ENCODE measurements around the gene LTN1. TPM values are rescaled to one million over a fixed set of nuclear protein-coding genes. Genes with fewer than 3 reads are reported as not detected.

LTN1 gene
- total and polyA plus RNA-seq, 2 of the 13 experiments (the other 11 are each of a cell fraction or from before 2014, with no cell fraction given) = 6.7 to 24.6 TPM

- TF ChIP-seq JUND (CRISPR knock-in tag; IDR thresholded peaks at IDR 0.05) = 0 out of 2 replicates have a peak, but pooled peaks have one; percentile 63
- peak; percentile 97 for TF ChIP-seq SATB2 (CRISPR knock-in tag; IDR thresholded peaks at IDR 0.05)
- no peak for TF ChIP-seq HMGA1 (CRISPR knock-in tag; conservative IDR thresholded peaks at IDR 0.05)
- peak; percentile 54 for TF ChIP-seq NFYC (CRISPR knock-in tag; IDR thresholded peaks at IDR 0.05)
- TF ChIP-seq ZFAT (CRISPR knock-in tag; conservative IDR thresholded peaks at IDR 0.05) = peak; percentile 80; the same call in 1 of the 2 replicates
- 0 out of 2 replicates have a peak, but pooled peaks have one; percentile 51 for TF ChIP-seq ZNF335 (CRISPR knock-in tag; IDR thresholded peaks at IDR 0.05)
- TF ChIP-seq ZNF543 (CRISPR knock-in tag; IDR thresholded peaks at IDR 0.05) = peak; percentile 98
- TF ChIP-seq SKI (IDR thresholded peaks at IDR 0.05; ENCODE audit: partially characterized antibody) = peak; percentile 32
- TF ChIP-seq EEA1 (CRISPR knock-in tag; IDR thresholded peaks at IDR 0.05; ENCODE audit: borderline replicate concordance) = peak; percentile 94; the same call in 1 of the 2 replicates
- 0 out of 2 replicates have a peak, but pooled peaks have one; percentile 24 for TF ChIP-seq HHEX (CRISPR knock-in tag; IDR thresholded peaks at IDR 0.05)
- peak; percentile 94; the same call in 1 of the 2 replicates for TF ChIP-seq ZNF713 (CRISPR knock-in tag; IDR thresholded peaks at IDR 0.05)
- peak; percentile 78 for TF ChIP-seq ISL2 (CRISPR knock-in tag; IDR thresholded peaks at IDR 0.05)
- peak; percentile 98 for TF ChIP-seq NR1H2 (CRISPR knock-in tag; IDR thresholded peaks at IDR 0.05; ENCODE audit: borderline replicate concordance, low read depth)
- TF ChIP-seq ZBTB42 (CRISPR knock-in tag; IDR thresholded peaks at IDR 0.05) = peak; percentile 91; the same call in 1 of the 2 replicates
- no peak; the same call in 1 of the 2 replicates for TF ChIP-seq MTF2 (CRISPR knock-in tag; IDR thresholded peaks at IDR 0.05; ENCODE audit: borderline replicate concordance)
- TF ChIP-seq ZNF879 (CRISPR knock-in tag; IDR thresholded peaks at IDR 0.05) = peak; percentile 98
- peak; percentile 67; the same call in 1 of the 2 replicates for TF ChIP-seq KLF9 (CRISPR knock-in tag; IDR thresholded peaks at IDR 0.05; ENCODE audit: low read depth)
- peak; percentile 94 for TF ChIP-seq CBX5 (CRISPR knock-in tag; IDR thresholded peaks at IDR 0.05; ENCODE audit: borderline replicate concordance)
- TF ChIP-seq ATF7 (IDR thresholded peaks at IDR 0.05) = no peak
- TF ChIP-seq ATF7 (CRISPR knock-in tag; IDR thresholded peaks at IDR 0.05) = peak; percentile 96
- TF ChIP-seq ZUFSP (CRISPR knock-in tag; IDR thresholded peaks at IDR 0.05; ENCODE audit: borderline replicate concordance) = no peak
- TF ChIP-seq, protein P1, sequence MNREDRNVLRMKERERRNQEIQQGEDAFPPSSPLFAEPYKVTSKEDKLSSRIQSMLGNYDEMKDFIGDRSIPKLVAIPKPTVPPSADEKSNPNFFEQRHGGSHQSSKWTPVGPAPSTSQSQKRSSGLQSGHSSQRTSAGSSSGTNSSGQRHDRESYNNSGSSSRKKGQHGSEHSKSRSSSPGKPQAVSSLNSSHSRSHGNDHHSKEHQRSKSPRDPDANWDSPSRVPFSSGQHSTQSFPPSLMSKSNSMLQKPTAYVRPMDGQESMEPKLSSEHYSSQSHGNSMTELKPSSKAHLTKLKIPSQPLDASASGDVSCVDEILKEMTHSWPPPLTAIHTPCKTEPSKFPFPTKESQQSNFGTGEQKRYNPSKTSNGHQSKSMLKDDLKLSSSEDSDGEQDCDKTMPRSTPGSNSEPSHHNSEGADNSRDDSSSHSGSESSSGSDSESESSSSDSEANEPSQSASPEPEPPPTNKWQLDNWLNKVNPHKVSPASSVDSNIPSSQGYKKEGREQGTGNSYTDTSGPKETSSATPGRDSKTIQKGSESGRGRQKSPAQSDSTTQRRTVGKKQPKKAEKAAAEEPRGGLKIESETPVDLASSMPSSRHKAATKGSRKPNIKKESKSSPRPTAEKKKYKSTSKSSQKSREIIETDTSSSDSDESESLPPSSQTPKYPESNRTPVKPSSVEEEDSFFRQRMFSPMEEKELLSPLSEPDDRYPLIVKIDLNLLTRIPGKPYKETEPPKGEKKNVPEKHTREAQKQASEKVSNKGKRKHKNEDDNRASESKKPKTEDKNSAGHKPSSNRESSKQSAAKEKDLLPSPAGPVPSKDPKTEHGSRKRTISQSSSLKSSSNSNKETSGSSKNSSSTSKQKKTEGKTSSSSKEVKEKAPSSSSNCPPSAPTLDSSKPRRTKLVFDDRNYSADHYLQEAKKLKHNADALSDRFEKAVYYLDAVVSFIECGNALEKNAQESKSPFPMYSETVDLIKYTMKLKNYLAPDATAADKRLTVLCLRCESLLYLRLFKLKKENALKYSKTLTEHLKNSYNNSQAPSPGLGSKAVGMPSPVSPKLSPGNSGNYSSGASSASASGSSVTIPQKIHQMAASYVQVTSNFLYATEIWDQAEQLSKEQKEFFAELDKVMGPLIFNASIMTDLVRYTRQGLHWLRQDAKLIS (CRISPR knock-in tag; IDR thresholded peaks at IDR 0.05) = no peak
- TF ChIP-seq ZNF792 (CRISPR knock-in tag; IDR thresholded peaks at IDR 0.05) = peak; percentile 98
- TF ChIP-seq CBFB (CRISPR knock-in tag; IDR thresholded peaks at IDR 0.05) = peak; percentile 90
- TF ChIP-seq ZNF784 (CRISPR knock-in tag; IDR thresholded peaks at IDR 0.05; ENCODE audit: borderline replicate concordance) = peak; percentile 98
- TF ChIP-seq ZNF777 (CRISPR knock-in tag; IDR thresholded peaks at IDR 0.05) = peak; percentile 77
These were observed 107.5 kb downstream of the LTN1 start (continued) for GRCh38 chr21:28884976-28885852.

Measured in HepG2 (cell line).